HG03060 (cell line): ENCODE data around the gene PPP1CA.

ENCODE experiments used
- ATAC-seq: cut with Tn5 transposase; IDR thresholded peaks from one replicate; pipeline ENCODE4 v1.9.1; 2021; ENCODE audit warnings: low read depth, moderate number of reproducible peaks; ENCODE audit not compliant: unreplicated experiment

Gene PPP1CA

GRCh38 chr11:67418476-67419281 is 17.0 kb upstream of the PPP1CA start:
- no peak for ATAC-seq

- ATAC-seq: no peak
These were observed 15.8 kb upstream of the PPP1CA start for GRCh38 chr11:67417425-67417824.

- no peak for ATAC-seq
These were observed 15.0 kb upstream of the PPP1CA start for GRCh38 chr11:67416416-67417335.

- no peak for ATAC-seq
These were observed 14.0 kb upstream of the PPP1CA start, which contains the start of gene CARNS1 for GRCh38 chr11:67415501-67416304. Gene CARNS1 (plus strand): TSS chr11:67415678. CDS start chr11:67416200, 522 bp downstream.

GRCh38 chr11:67413266-67413849 is 11.7 kb upstream of the PPP1CA start:
- no peak for ATAC-seq

- ATAC-seq: no peak
These were observed 11.0 kb upstream of the PPP1CA start for GRCh38 chr11:67412495-67413179.

- no peak for ATAC-seq
These were observed 10.1 kb upstream of the PPP1CA start for GRCh38 chr11:67411785-67412152.

- no peak for ATAC-seq
These were observed 9.5 kb upstream of the PPP1CA start for GRCh38 chr11:67410984-67411784.

- ATAC-seq: no peak
These were observed 8.7 kb upstream of the PPP1CA start for GRCh38 chr11:67410369-67410831.

- no peak for ATAC-seq
These were observed 8.2 kb upstream of the PPP1CA start for GRCh38 chr11:67409781-67410368.

- ATAC-seq: no peak
These were observed 7.6 kb upstream of the PPP1CA start for GRCh38 chr11:67409261-67409666.

GRCh38 chr11:67408437-67409200 is 7.0 kb upstream of the PPP1CA start:
- no peak for ATAC-seq

GRCh38 chr11:67407688-67408163 is 6.1 kb upstream of the PPP1CA start:
- ATAC-seq: no peak

- no peak for ATAC-seq
These were observed 5.5 kb upstream of the PPP1CA start for GRCh38 chr11:67406969-67407687.

GRCh38 chr11:67406420-67406968 is 4.8 kb upstream of the PPP1CA start:
- no peak for ATAC-seq

GRCh38 chr11:67405688-67406339 is 4.2 kb upstream of the PPP1CA start:
- no peak for ATAC-seq
